Activated CD4-positive, alpha-beta T cell treated with anti-CD3 and anti-CD28 coated beads, Interleukin-2, amount 10 ng/mL, durations not matched to agents 24 days and 14 days (primary cell): ENCODE data around the gene CCR8. TPM values are rescaled to one million over a fixed set of nuclear protein-coding genes. Genes with fewer than 3 reads are reported as not detected.
A peak's percentile ranks its signal among the peaks of the same experiment; 100 is the strongest.
"Not testable (repeated sequence)": the region's sequence is repeated elsewhere in the genome, so short reads cannot be mapped to it uniquely, and the experiment has no call there.

Experiments
- DNase-seq: peaks from one replicate; pipeline ENCODE4 v3.0.0; 2022
- H3K27ac Mint-ChIP-seq: one replicate; pipeline ENCODE4 v1.8.0; 2022; ENCODE audit warnings: mild to moderate bottlenecking, mixed read lengths
- H3K27me3 Mint-ChIP-seq: one replicate; pipeline ENCODE4 v1.8.0; 2022; ENCODE audit warnings: mixed read lengths
- H3K36me3 Mint-ChIP-seq: one replicate; pipeline ENCODE4 v1.8.0; 2022; ENCODE audit warnings: low read depth, mild to moderate bottlenecking, mixed read lengths
- H3K4me1 Mint-ChIP-seq: one replicate; pipeline ENCODE4 v1.8.0; 2021; ENCODE audit warnings: mixed read lengths
- H3K4me3 Mint-ChIP-seq: one replicate; pipeline ENCODE4 v1.8.0; 2022; ENCODE audit warnings: mild to moderate bottlenecking, moderate library complexity, mixed read lengths
- H3K9me3 Mint-ChIP-seq: one replicate; pipeline ENCODE4 v1.8.0; 2021; ENCODE audit warnings: mixed read lengths
- intact Hi-C: fragments of 100-400 bp; cut with micrococcal nuclease; formaldehyde crosslinking; loops from one replicate; pipeline ENCODE4 v1.15.1; 2023
- total RNA-seq: library from RNA; stranded (reverse); gene quantifications from 2 replicates; pipeline ENCODE4 v1.2.3, GENCODE V29; 2022

CCR8 gene
- total RNA-seq, 1 donor from 2014 or later: 5.7 TPM

- H3K9me3 Mint-ChIP-seq: no peaks in the 10 kb centered on the region
- no peaks in the 10 kb centered on the region for H3K27me3 Mint-ChIP-seq
- H3K27ac Mint-ChIP-seq: peak overlapping the region; percentile 79
- H3K4me3 Mint-ChIP-seq: peak overlapping the region; percentile 70
- peaks cover 49% of the 10 kb centered on the region for H3K4me1 Mint-ChIP-seq
- peak; percentile 70 for DNase-seq
- H3K36me3 Mint-ChIP-seq: peaks cover 2% of the 10 kb centered on the region
- intact Hi-C loops: loop anchor here (1.0 kb wide), 2 partner anchors 14 to 19 kb away; no protein-coding TSS in a partner anchor
Observed at GRCh38 chr3:39346785-39347585, 17.5 kb downstream of the CCR8 start.

GRCh38 chr3:39347586-39347876 lies 18.0 kb downstream of the CCR8 start:
- Mint-ChIP-seq H3K4me1 (peaks cover 50% of the 10 kb centered on the region), H3K36me3 (peaks cover 2% of the 10 kb centered on the region), H3K9me3 (no peaks in the 10 kb centered on the region), H3K27ac (peak overlapping the region; percentile 79), H3K27me3 (no peaks in the 10 kb centered on the region), H3K4me3 (peak overlapping the region; percentile 70)
- intact Hi-C loops: loop anchor here (1.0 kb wide), 2 partner anchors 14 to 19 kb away; no protein-coding TSS in a partner anchor
- peak; percentile 57 for DNase-seq

GRCh38 chr3:39349080-39349479 lies 19.6 kb downstream of the CCR8 start:
- peaks cover 8% of the 10 kb centered on the region for H3K36me3 Mint-ChIP-seq
- no peak overlapping the region for H3K4me3 Mint-ChIP-seq
- intact Hi-C loops: no loop called here
- DNase-seq: peak; percentile 52
- H3K27ac Mint-ChIP-seq: peak overlapping the region; percentile 18
- no peaks in the 10 kb centered on the region for H3K9me3 Mint-ChIP-seq
- no peaks in the 10 kb centered on the region for H3K27me3 Mint-ChIP-seq
- peaks cover 44% of the 10 kb centered on the region for H3K4me1 Mint-ChIP-seq

GRCh38 chr3:39350714-39351113 lies 21.2 kb downstream of the CCR8 start:
- Mint-ChIP-seq H3K27ac (peak overlapping the region; percentile 18), H3K27me3 (no peaks in the 10 kb centered on the region), H3K9me3 (no peaks in the 10 kb centered on the region), H3K4me1 (peaks cover 42% of the 10 kb centered on the region), H3K4me3 (no peak overlapping the region), H3K36me3 (peaks cover 8% of the 10 kb centered on the region)
- peak; percentile 50 for DNase-seq
- intact Hi-C loops: no loop called here

GRCh38 chr3:39351134-39351533 lies 21.6 kb downstream of the CCR8 start:
- Mint-ChIP-seq H3K27ac (peak overlapping the region; percentile 18), H3K4me1 (peaks cover 39% of the 10 kb centered on the region)
- H3K9me3 Mint-ChIP-seq, intact Hi-C loops, H3K36me3 Mint-ChIP-seq, H3K27me3 Mint-ChIP-seq, H3K4me3 Mint-ChIP-seq: not testable (repeated sequence)
- peak; percentile 37 for DNase-seq

- H3K9me3 Mint-ChIP-seq, H3K27ac Mint-ChIP-seq, H3K4me3 Mint-ChIP-seq, intact Hi-C loops, H3K27me3 Mint-ChIP-seq, H3K36me3 Mint-ChIP-seq: not testable (repeated sequence)
- peak; percentile 31 for DNase-seq
- peaks cover 32% of the 10 kb centered on the region for H3K4me1 Mint-ChIP-seq
Observed at GRCh38 chr3:39353168-39353927, 23.8 kb downstream of the CCR8 start.

GRCh38 chr3:39358333-39358732 lies 28.8 kb downstream of the CCR8 start:
- peak overlapping the region; percentile 7 for H3K4me3 Mint-ChIP-seq
- H3K4me1 Mint-ChIP-seq: peaks cover 54% of the 10 kb centered on the region
- intact Hi-C loops: no loop called here
- peaks cover 11% of the 10 kb centered on the region for H3K36me3 Mint-ChIP-seq
- no peak overlapping the region for H3K27ac Mint-ChIP-seq
- H3K9me3 Mint-ChIP-seq: peaks cover 5% of the 10 kb centered on the region
- H3K27me3 Mint-ChIP-seq: peaks cover 3% of the 10 kb centered on the region
- peak; percentile 69 for DNase-seq

- Mint-ChIP-seq H3K9me3 (peaks cover 14% of the 10 kb centered on the region), H3K27ac (peak overlapping the region; percentile 93), H3K4me1 (peaks cover 63% of the 10 kb centered on the region), H3K4me3 (peak overlapping the region; percentile 80), H3K27me3 (peaks cover 9% of the 10 kb centered on the region), H3K36me3 (peaks cover 11% of the 10 kb centered on the region)
- intact Hi-C loops: loop anchor here (1.0 kb wide), 3 partner anchors 14 to 33 kb away; partner anchors contain the start of gene SLC25A38
- peak; percentile 90 for DNase-seq
Observed at GRCh38 chr3:39361252-39361927, 31.9 kb downstream of the CCR8 start.

- Mint-ChIP-seq H3K27me3 (peaks cover 9% of the 10 kb centered on the region), H3K27ac (peak overlapping the region; percentile 93), H3K4me1 (peaks cover 60% of the 10 kb centered on the region), H3K9me3 (peaks cover 14% of the 10 kb centered on the region), H3K36me3 (peaks cover 11% of the 10 kb centered on the region), H3K4me3 (peak overlapping the region; percentile 80)
- no peak for DNase-seq
- intact Hi-C loops: no loop called here
Observed at GRCh38 chr3:39362192-39362591, 32.7 kb downstream of the CCR8 start.

- Mint-ChIP-seq H3K36me3 (peaks cover 11% of the 10 kb centered on the region), H3K27ac (peak overlapping the region; percentile 93), H3K9me3 (peaks cover 14% of the 10 kb centered on the region), H3K27me3 (peaks cover 10% of the 10 kb centered on the region), H3K4me1 (peaks cover 54% of the 10 kb centered on the region), H3K4me3 (peak overlapping the region; percentile 80)
- intact Hi-C loops: no loop called here
- DNase-seq: no peak
Observed at GRCh38 chr3:39362812-39363211, 33.3 kb downstream of the CCR8 start.

GRCh38 chr3:39370450-39370849 lies 40.9 kb downstream of the CCR8 start:
- peaks cover 13% of the 10 kb centered on the region for H3K36me3 Mint-ChIP-seq
- H3K9me3 Mint-ChIP-seq: peaks cover 18% of the 10 kb centered on the region
- H3K27ac Mint-ChIP-seq, intact Hi-C loops, H3K4me1 Mint-ChIP-seq, DNase-seq, H3K4me3 Mint-ChIP-seq: not testable (repeated sequence)
- H3K27me3 Mint-ChIP-seq: peaks cover 16% of the 10 kb centered on the region

- Mint-ChIP-seq H3K27ac (no peak overlapping the region), H3K9me3 (peaks cover 18% of the 10 kb centered on the region), H3K27me3 (peaks cover 14% of the 10 kb centered on the region), H3K4me3 (no peak overlapping the region), H3K4me1 (peaks cover 15% of the 10 kb centered on the region), H3K36me3 (peaks cover 12% of the 10 kb centered on the region)
- intact Hi-C loops: no loop called here
- no peak for DNase-seq
Observed at GRCh38 chr3:39372833-39373232, 43.3 kb downstream of the CCR8 start.

- Mint-ChIP-seq H3K36me3 (peaks cover 8% of the 10 kb centered on the region), H3K27me3 (no peaks in the 10 kb centered on the region)
Observed at GRCh38 chr3:39376959-39377634, 47.6 kb downstream of the CCR8 start.

More at GRCh38 chr3:39376959-39377634, 47.6 kb downstream of the CCR8 start:
- Mint-ChIP-seq H3K4me1 (peaks cover 17% of the 10 kb centered on the region), H3K9me3 (no peaks in the 10 kb centered on the region), H3K4me3 (no peak overlapping the region), H3K27ac (no peak overlapping the region)
- intact Hi-C loops: no loop called here
- DNase-seq: no peak
